OCI-LY7 (cell line): ENCODE data around the gene ATXN10.

Experiments used
- EZH2phosphoT487 ChIP-seq: fragments of 200-600 bp; sonication (generic); IDR thresholded peaks from 2 replicates; pipeline ENCODE4 v1.6.1; 2018; ENCODE audit warnings: low read depth, borderline replicate concordance, mild to moderate bottlenecking, mixed run types, antibody characterized with exemption, low read length, moderate library complexity, mixed read lengths
- TF ChIP-seq, protein P1 (sequence below): fragments of 200-600 bp; sonication (generic); conservative IDR thresholded peaks from 2 replicates; pipeline ENCODE4 v1.5.1; 2014; ENCODE audit warnings: mild to moderate bottlenecking, antibody characterized with exemption, low read length, moderate library complexity, mixed read lengths

DNA sequence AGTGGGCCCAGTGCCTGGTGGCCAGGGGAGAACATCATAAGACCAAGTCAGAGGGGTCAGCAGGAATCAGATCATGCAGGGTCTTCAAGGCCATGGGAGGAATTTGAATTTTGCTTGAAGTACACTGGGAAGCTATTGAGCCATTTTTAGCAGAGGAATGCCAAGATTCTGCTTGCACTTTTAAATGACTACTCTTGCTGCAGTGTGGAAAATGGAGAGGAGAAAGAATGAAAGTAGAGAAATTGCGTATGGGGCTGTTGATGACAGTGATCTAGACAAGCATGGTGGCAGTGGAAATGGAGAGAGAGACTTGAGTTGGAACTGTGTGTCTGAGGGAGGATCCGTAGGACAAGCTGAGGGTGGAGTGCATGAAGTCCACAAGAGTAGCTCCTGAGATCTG lies 177.3 kb downstream of the ATXN10 start:
- TF ChIP-seq, protein P1, sequence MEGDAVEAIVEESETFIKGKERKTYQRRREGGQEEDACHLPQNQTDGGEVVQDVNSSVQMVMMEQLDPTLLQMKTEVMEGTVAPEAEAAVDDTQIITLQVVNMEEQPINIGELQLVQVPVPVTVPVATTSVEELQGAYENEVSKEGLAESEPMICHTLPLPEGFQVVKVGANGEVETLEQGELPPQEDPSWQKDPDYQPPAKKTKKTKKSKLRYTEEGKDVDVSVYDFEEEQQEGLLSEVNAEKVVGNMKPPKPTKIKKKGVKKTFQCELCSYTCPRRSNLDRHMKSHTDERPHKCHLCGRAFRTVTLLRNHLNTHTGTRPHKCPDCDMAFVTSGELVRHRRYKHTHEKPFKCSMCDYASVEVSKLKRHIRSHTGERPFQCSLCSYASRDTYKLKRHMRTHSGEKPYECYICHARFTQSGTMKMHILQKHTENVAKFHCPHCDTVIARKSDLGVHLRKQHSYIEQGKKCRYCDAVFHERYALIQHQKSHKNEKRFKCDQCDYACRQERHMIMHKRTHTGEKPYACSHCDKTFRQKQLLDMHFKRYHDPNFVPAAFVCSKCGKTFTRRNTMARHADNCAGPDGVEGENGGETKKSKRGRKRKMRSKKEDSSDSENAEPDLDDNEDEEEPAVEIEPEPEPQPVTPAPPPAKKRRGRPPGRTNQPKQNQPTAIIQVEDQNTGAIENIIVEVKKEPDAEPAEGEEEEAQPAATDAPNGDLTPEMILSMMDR = no peak
- no peak for TF ChIP-seq EZH2phosphoT487
